ENCODE data around the gene ACTBL2.

DNA sequence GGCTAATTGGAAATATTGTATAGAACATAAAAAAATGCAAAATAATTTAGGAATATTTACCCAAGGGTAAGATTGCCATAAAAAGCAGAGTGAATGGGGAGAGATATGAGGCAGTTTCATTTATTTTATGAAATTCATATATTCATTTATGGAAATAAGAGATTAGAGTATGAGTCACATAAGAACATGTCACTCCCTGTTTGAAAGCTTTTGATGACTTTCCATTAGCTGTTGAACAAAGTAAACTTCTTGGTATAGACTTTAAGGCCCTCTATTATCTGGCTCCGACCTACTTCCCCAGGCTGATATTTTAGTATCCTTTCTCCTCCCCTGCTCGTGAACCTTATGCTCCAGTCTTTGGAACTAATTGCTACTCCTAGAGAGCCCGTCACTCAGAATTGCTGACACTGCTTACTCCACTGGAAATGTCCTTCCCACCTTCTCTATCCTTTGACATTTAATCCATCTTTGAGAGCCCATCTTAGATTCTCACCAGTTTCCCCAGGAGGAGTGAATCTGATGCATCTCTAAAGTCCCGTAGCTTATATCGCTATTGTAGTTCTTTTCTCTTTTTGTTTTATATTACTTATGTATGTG is 8.9 kb upstream of the ACTBL2 start:
- TF ChIP-seq POLR2A (IDR thresholded peaks at IDR 0.05; ENCODE audit: low read depth, low read length), result no peak
- TF ChIP-seq TAF1 (IDR thresholded peaks at IDR 0.05; ENCODE audit: low read depth, low read length), result no peak
- TF ChIP-seq PAX5 (IDR thresholded peaks at IDR 0.05; ENCODE audit: insufficient read depth, low read length, severe bottlenecking), result no peak
- no peak for TF ChIP-seq POLR2AphosphoS5 (IDR thresholded peaks at IDR 0.05; ENCODE audit: low read depth, low read length)
